ENCODE measurements around the gene UGT1A7.
"Not testable (repeated sequence)": the region's sequence is repeated elsewhere in the genome, so short reads cannot be mapped to it uniquely, and the experiment has no call there.

UGT1A7 gene

GRCh38 chr2:233655943-233656342 lies 25.8 kb upstream of the UGT1A7 start:
- H3K36me3 ChIP-seq (ENCODE audit: control insufficient read depth in 1 of 2, insufficient read depth in 2 of 2, low read length in 2 of 2); H3K9me3 ChIP-seq (ENCODE audit: control insufficient read depth in 1 of 2, low read length in 2 of 2); H3K27ac ChIP-seq (ENCODE audit: low read depth, low read length); H3K9ac ChIP-seq (ENCODE audit: low read depth in 1 of 2, low read length in 2 of 2); H3K27me3 ChIP-seq (ENCODE audit: control insufficient read depth in 1 of 2, insufficient read depth in 2 of 2, low read length in 2 of 2); H3K4me3 ChIP-seq (ENCODE audit: low read depth in 1 of 2, low read length in 2 of 2); H3K4me1 ChIP-seq (ENCODE audit: control insufficient read depth in 1 of 2, insufficient read depth in 2 of 2, low read length in 2 of 2): not testable (repeated sequence)

- H3K4me3 ChIP-seq (ENCODE audit: low read depth in 1 of 2, low read length in 2 of 2), result no peak overlapping the region
- H3K36me3 ChIP-seq (ENCODE audit: control insufficient read depth in 1 of 2, insufficient read depth in 2 of 2, low read length in 2 of 2), result no peaks in the 10 kb centered on the region
- H3K27me3 ChIP-seq (ENCODE audit: control insufficient read depth in 1 of 2, insufficient read depth in 2 of 2, low read length in 2 of 2), result no peaks in the 10 kb centered on the region
- peaks cover 0 to 5% of the 10 kb centered on the region in 2 donors for H3K4me1 ChIP-seq (ENCODE audit: control insufficient read depth in 1 of 2, insufficient read depth in 2 of 2, low read length in 2 of 2)
- no peaks in the 10 kb centered on the region for H3K9me3 ChIP-seq (ENCODE audit: control insufficient read depth in 1 of 2, low read length in 2 of 2)
- no peak overlapping the region for H3K9ac ChIP-seq (ENCODE audit: low read depth in 1 of 2, low read length in 2 of 2)
- H3K27ac ChIP-seq (ENCODE audit: low read depth, low read length), result no peak overlapping the region
These were observed 25.3 kb upstream of the UGT1A7 start for GRCh38 chr2:233656443-233656842.

DNA sequence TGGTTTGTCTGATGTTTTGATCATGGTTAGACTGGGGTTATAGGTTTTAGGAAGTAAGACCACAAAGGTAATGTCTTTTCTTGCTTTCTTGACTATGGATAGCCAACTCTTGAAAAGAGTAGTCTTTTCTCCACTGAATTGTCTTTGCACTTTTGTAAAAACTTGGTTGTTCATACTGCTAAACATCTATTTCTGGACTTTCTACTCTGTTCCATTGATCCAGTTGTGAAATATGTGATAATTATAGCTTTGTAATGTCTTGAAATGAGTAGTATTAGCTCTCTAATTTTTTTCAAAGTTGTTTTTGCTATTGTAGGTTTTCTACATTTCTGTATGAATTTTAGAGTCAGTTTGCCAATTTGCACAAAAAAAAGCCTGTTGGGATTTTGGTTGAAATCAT lies 23.1 kb upstream of the UGT1A7 start:
- no peaks in the 10 kb centered on the region for H3K36me3 ChIP-seq (ENCODE audit: control insufficient read depth in 1 of 2, insufficient read depth in 2 of 2, low read length in 2 of 2)
- H3K4me1 ChIP-seq (ENCODE audit: control insufficient read depth in 1 of 2, insufficient read depth in 2 of 2, low read length in 2 of 2), result peaks cover 0 to 5% of the 10 kb centered on the region in 2 donors
- no peaks in the 10 kb centered on the region for H3K27me3 ChIP-seq (ENCODE audit: control insufficient read depth in 1 of 2, insufficient read depth in 2 of 2, low read length in 2 of 2)
- no peak overlapping the region for H3K27ac ChIP-seq (ENCODE audit: low read depth, low read length)
- H3K9ac ChIP-seq (ENCODE audit: low read depth in 1 of 2, low read length in 2 of 2), result no peak overlapping the region
- H3K9me3 ChIP-seq (ENCODE audit: control insufficient read depth in 1 of 2, low read length in 2 of 2), result peaks cover 0 to 2% of the 10 kb centered on the region in 2 donors
- no peak overlapping the region for H3K4me3 ChIP-seq (ENCODE audit: low read depth in 1 of 2, low read length in 2 of 2)

- Histone ChIP-seq H3K4me3 (ENCODE audit: low read depth in 1 of 2, low read length in 2 of 2) (no peak overlapping the region), H3K9me3 (ENCODE audit: control insufficient read depth in 1 of 2, low read length in 2 of 2) (peaks cover 0 to 2% of the 10 kb centered on the region in 2 donors), H3K27me3 (ENCODE audit: control insufficient read depth in 1 of 2, insufficient read depth in 2 of 2, low read length in 2 of 2) (no peaks in the 10 kb centered on the region), H3K9ac (ENCODE audit: low read depth in 1 of 2, low read length in 2 of 2) (no peak overlapping the region), H3K36me3 (ENCODE audit: control insufficient read depth in 1 of 2, insufficient read depth in 2 of 2, low read length in 2 of 2) (no peaks in the 10 kb centered on the region), H3K27ac (ENCODE audit: low read depth, low read length) (no peak overlapping the region), H3K4me1 (ENCODE audit: control insufficient read depth in 1 of 2, insufficient read depth in 2 of 2, low read length in 2 of 2) (no peaks in the 10 kb centered on the region)
These were observed 17.8 kb upstream of the UGT1A7 start for GRCh38 chr2:233663911-233664310.

GRCh38 chr2:233668605-233669260 lies 13.0 kb upstream of the UGT1A7 start:
- H3K36me3 ChIP-seq (ENCODE audit: control insufficient read depth in 1 of 2, insufficient read depth in 2 of 2, low read length in 2 of 2), result no peaks in the 10 kb centered on the region
- H3K4me3 ChIP-seq (ENCODE audit: low read depth in 1 of 2, low read length in 2 of 2), result no peak overlapping the region
- H3K9me3 ChIP-seq (ENCODE audit: control insufficient read depth in 1 of 2, low read length in 2 of 2), result no peaks in the 10 kb centered on the region
- no peak overlapping the region for H3K27ac ChIP-seq (ENCODE audit: low read depth, low read length)
- no peaks in the 10 kb centered on the region for H3K4me1 ChIP-seq (ENCODE audit: control insufficient read depth in 1 of 2, insufficient read depth in 2 of 2, low read length in 2 of 2)
- H3K9ac ChIP-seq (ENCODE audit: low read depth in 1 of 2, low read length in 2 of 2), result no peak overlapping the region
- H3K27me3 ChIP-seq (ENCODE audit: control insufficient read depth in 1 of 2, insufficient read depth in 2 of 2, low read length in 2 of 2), result no peaks in the 10 kb centered on the region

- no peak within 1 kb of the TSS for H3K27ac ChIP-seq (ENCODE audit: low read depth, low read length)
- H3K9ac ChIP-seq (ENCODE audit: low read depth in 1 of 2, low read length in 2 of 2), result no peak within 1 kb of the TSS
- no peak within 1 kb of the TSS for H3K4me3 ChIP-seq (ENCODE audit: low read depth in 1 of 2, low read length in 2 of 2)
- no peaks in the 10 kb centered on the region for H3K4me1 ChIP-seq (ENCODE audit: control insufficient read depth in 1 of 2, insufficient read depth in 2 of 2, low read length in 2 of 2)
- no peaks in the 10 kb centered on the region for H3K27me3 ChIP-seq (ENCODE audit: control insufficient read depth in 1 of 2, insufficient read depth in 2 of 2, low read length in 2 of 2)
- no peaks in the 10 kb centered on the region for H3K9me3 ChIP-seq (ENCODE audit: control insufficient read depth in 1 of 2, low read length in 2 of 2)
- H3K36me3 ChIP-seq (ENCODE audit: control insufficient read depth in 1 of 2, insufficient read depth in 2 of 2, low read length in 2 of 2), result no peaks in the 10 kb centered on the region
These were observed 10.2 kb upstream of the UGT1A7 start, which contains the start of gene UGT1A9 for GRCh38 chr2:233671290-233672161. UGT1A9 (plus strand) TSS chr2:233671898; CDS start chr2:233671935, 37 bp downstream.

- Histone ChIP-seq H3K27ac (ENCODE audit: low read depth, low read length) (no peak overlapping the region), H3K9ac (ENCODE audit: low read depth in 1 of 2, low read length in 2 of 2) (no peak overlapping the region), H3K4me3 (ENCODE audit: low read depth in 1 of 2, low read length in 2 of 2) (no peak overlapping the region), H3K4me1 (ENCODE audit: control insufficient read depth in 1 of 2, insufficient read depth in 2 of 2, low read length in 2 of 2) (no peaks in the 10 kb centered on the region), H3K27me3 (ENCODE audit: control insufficient read depth in 1 of 2, insufficient read depth in 2 of 2, low read length in 2 of 2) (no peaks in the 10 kb centered on the region), H3K36me3 (ENCODE audit: control insufficient read depth in 1 of 2, insufficient read depth in 2 of 2, low read length in 2 of 2) (no peaks in the 10 kb centered on the region), H3K9me3 (ENCODE audit: control insufficient read depth in 1 of 2, low read length in 2 of 2) (no peaks in the 10 kb centered on the region)
These were observed 8.8 kb upstream of the UGT1A7 start for GRCh38 chr2:233672886-233673285.

DNA sequence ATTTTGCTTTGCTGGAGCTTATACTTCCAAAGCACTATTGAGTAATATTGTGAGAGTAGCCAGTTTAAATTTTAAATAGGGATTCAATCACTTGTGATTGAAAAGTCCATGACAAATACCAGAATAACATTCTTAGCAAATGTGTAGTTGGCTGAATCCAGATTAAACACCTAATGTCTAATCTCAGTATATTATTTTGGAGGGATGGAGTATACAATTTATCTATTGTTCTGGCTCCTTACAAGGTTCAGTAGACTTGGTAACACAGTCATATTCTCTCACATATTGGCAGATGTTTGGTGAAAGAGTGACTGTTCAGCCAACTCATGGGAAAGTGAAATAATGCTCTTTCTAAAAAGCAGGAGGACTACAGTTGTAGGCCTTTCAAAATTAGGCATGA lies 7.8 kb upstream of the UGT1A7 start:
- Histone ChIP-seq H3K4me3 (ENCODE audit: low read depth in 1 of 2, low read length in 2 of 2) (no peak overlapping the region), H3K4me1 (ENCODE audit: control insufficient read depth in 1 of 2, insufficient read depth in 2 of 2, low read length in 2 of 2) (no peaks in the 10 kb centered on the region), H3K27ac (ENCODE audit: low read depth, low read length) (no peak overlapping the region), H3K9me3 (ENCODE audit: control insufficient read depth in 1 of 2, low read length in 2 of 2) (no peaks in the 10 kb centered on the region), H3K27me3 (ENCODE audit: control insufficient read depth in 1 of 2, insufficient read depth in 2 of 2, low read length in 2 of 2) (no peaks in the 10 kb centered on the region), H3K9ac (ENCODE audit: low read depth in 1 of 2, low read length in 2 of 2) (no peak overlapping the region), H3K36me3 (ENCODE audit: control insufficient read depth in 1 of 2, insufficient read depth in 2 of 2, low read length in 2 of 2) (no peaks in the 10 kb centered on the region)

DNA sequence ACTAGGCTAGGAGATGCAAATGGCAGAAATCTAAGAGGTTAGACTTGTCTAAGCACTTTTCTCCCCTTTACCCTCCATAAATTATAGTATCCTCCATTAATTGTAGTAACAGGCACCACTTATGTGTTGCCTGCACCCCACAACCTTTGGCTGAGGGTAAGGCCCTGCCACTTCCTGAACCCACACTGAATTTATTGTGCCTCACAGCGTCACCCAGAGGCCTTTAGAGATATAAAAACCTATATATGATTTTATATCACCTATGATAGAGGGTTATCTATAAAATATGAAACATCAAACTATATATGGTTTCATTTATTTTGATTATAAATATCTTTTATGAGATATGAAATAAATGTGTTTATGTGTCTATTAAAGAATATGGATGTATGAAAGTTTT lies 7.4 kb upstream of the UGT1A7 start:
- Histone ChIP-seq H3K9me3 (ENCODE audit: control insufficient read depth in 1 of 2, low read length in 2 of 2) (no peaks in the 10 kb centered on the region), H3K27me3 (ENCODE audit: control insufficient read depth in 1 of 2, insufficient read depth in 2 of 2, low read length in 2 of 2) (no peaks in the 10 kb centered on the region), H3K27ac (ENCODE audit: low read depth, low read length) (no peak overlapping the region), H3K4me1 (ENCODE audit: control insufficient read depth in 1 of 2, insufficient read depth in 2 of 2, low read length in 2 of 2) (no peaks in the 10 kb centered on the region), H3K4me3 (ENCODE audit: low read depth in 1 of 2, low read length in 2 of 2) (no peak overlapping the region), H3K9ac (ENCODE audit: low read depth in 1 of 2, low read length in 2 of 2) (no peak overlapping the region), H3K36me3 (ENCODE audit: control insufficient read depth in 1 of 2, insufficient read depth in 2 of 2, low read length in 2 of 2) (no peaks in the 10 kb centered on the region)

- H3K36me3 ChIP-seq (ENCODE audit: control insufficient read depth in 1 of 2, insufficient read depth in 2 of 2, low read length in 2 of 2), result no peaks in the 10 kb centered on the region
- H3K9me3 ChIP-seq (ENCODE audit: control insufficient read depth in 1 of 2, low read length in 2 of 2), result no peaks in the 10 kb centered on the region
- H3K9ac ChIP-seq (ENCODE audit: low read depth in 1 of 2, low read length in 2 of 2), result no peak overlapping the region
- H3K4me3 ChIP-seq (ENCODE audit: low read depth in 1 of 2, low read length in 2 of 2), result no peak overlapping the region
- no peaks in the 10 kb centered on the region for H3K4me1 ChIP-seq (ENCODE audit: control insufficient read depth in 1 of 2, insufficient read depth in 2 of 2, low read length in 2 of 2)
- H3K27ac ChIP-seq (ENCODE audit: low read depth, low read length), result no peak overlapping the region
- H3K27me3 ChIP-seq (ENCODE audit: control insufficient read depth in 1 of 2, insufficient read depth in 2 of 2, low read length in 2 of 2), result no peaks in the 10 kb centered on the region
These were observed 6.7 kb upstream of the UGT1A7 start for GRCh38 chr2:233674995-233675394.

Data from duodenal mucosa (tissue), 2 donors.